ENCODE results near the gene KIF16B.
"Not testable (repeated sequence)": the region's sequence is repeated elsewhere in the genome, so short reads cannot be mapped to it uniquely, and the experiment has no call there.

DNA sequence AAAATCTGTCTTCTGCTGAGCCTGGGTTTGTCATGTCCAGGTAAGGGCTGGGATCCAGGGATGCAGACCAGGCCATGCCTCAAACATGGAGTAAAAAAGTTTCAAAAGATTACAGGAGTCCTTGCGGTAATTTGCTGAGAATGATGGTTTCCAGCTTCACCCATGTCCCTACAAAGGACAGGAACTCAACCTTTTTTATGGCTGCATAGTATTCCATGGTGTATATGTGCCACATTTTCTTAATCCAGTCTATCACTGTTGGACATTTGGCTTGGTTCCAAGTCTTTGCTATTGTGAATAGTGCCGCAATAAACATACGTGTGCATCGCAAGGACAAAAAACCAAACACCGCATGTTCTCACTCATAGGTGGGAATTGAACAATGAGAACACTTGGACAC lies 9.2 kb downstream of the KIF16B start:
- TF ChIP-seq, protein P1, sequence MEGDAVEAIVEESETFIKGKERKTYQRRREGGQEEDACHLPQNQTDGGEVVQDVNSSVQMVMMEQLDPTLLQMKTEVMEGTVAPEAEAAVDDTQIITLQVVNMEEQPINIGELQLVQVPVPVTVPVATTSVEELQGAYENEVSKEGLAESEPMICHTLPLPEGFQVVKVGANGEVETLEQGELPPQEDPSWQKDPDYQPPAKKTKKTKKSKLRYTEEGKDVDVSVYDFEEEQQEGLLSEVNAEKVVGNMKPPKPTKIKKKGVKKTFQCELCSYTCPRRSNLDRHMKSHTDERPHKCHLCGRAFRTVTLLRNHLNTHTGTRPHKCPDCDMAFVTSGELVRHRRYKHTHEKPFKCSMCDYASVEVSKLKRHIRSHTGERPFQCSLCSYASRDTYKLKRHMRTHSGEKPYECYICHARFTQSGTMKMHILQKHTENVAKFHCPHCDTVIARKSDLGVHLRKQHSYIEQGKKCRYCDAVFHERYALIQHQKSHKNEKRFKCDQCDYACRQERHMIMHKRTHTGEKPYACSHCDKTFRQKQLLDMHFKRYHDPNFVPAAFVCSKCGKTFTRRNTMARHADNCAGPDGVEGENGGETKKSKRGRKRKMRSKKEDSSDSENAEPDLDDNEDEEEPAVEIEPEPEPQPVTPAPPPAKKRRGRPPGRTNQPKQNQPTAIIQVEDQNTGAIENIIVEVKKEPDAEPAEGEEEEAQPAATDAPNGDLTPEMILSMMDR (conservative IDR thresholded peaks at IDR 0.05; ENCODE audit: low read depth, low read length): not testable (repeated sequence)
- not testable (repeated sequence) for TF ChIP-seq EZH2 (IDR thresholded peaks at IDR 0.05; ENCODE audit: low read length, unreplicated experiment); EZH2phosphoT487 (IDR thresholded peaks at IDR 0.05; ENCODE audit: borderline replicate concordance, low read length)

Measured in PC-3 (cell line).